Endothelial cell of umbilical vein (primary cell): Measurements from ENCODE around the gene IGSF3. TPM values are rescaled to one million over a fixed set of nuclear protein-coding genes. Genes with fewer than 3 reads are reported as not detected.

Experiments
- BruUV-seq: library from RNA; stranded (reverse); fragments of 400-500 nt; replicated peaks from 2 replicates; lab custom pipeline; 2021; lab: Mats Ljungman, UMichigan
- CTCF ChIA-PET: fragments of 300-600, 350-600 bp; sonication (Branson Sonifier 250); formaldehyde crosslinking; loops from one replicate; lab custom pipeline; 2021; ENCODE audit warnings: antibody characterized with exemption, inconsistent platforms; lab: Charles Lee
- POLR2A ChIA-PET: fragments of 300-600, 350-600 bp; sonication (Branson Sonifier 250); formaldehyde crosslinking; loops from one replicate; lab custom pipeline; 2021; ENCODE audit warnings: antibody characterized with exemption, inconsistent platforms; lab: Charles Lee
- DNase-seq: peaks from one replicate; pipeline ENCODE4 v3.0.0-alpha.2; 2011; ENCODE audit warnings: low read depth, low spot score
- FAIRE-seq: peaks from 2 replicates; lab custom pipeline; 2011; peaks lifted over from hg19 to GRCh38; lab: Jason Lieb, UNC
- H2AFZ ChIP-seq: 2 replicates; pipeline ENCODE4 v1.6.0; 2012; ENCODE audit warnings: low read depth, low read length, control low read depth, inconsistent platforms
- H3K27ac ChIP-seq: 2 replicates; pipeline ENCODE4 v1.5.1; 2011; ENCODE audit warnings: low read depth, mild to moderate bottlenecking, control low read depth, low read length, moderate library complexity; ENCODE audit not compliant: insufficient read depth
- H3K27me3 ChIP-seq, 2 experiments: 2 replicates each; pipeline versions ENCODE4 v1.6.0 to v1.6.1; 2011; ENCODE audit warnings: low read length in 2 of 2, mixed read lengths in 1 of 2; ENCODE audit not compliant: control insufficient read depth in 2 of 2, insufficient read depth in 2 of 2
- H3K36me3 ChIP-seq, 2 experiments: 2 replicates in 1 of 2; 3 replicates in 1 of 2; pipeline ENCODE4 v1.5.1; 2011; ENCODE audit warnings: low read length in 2 of 2, mild to moderate bottlenecking in 1 of 2, moderate library complexity in 1 of 2; ENCODE audit not compliant: control insufficient read depth in 2 of 2, insufficient read depth in 2 of 2; ENCODE audit errors: extremely low read depth in 1 of 2
- H3K4me1 ChIP-seq: 3 replicates; pipeline ENCODE4 v1.5.1; 2011; ENCODE audit warnings: mild to moderate bottlenecking, low read length; ENCODE audit not compliant: control insufficient read depth, insufficient read depth; ENCODE audit errors: extremely low read depth
- H3K4me2 ChIP-seq: 2 replicates; pipeline ENCODE4 v1.6.1; 2011; ENCODE audit warnings: low read length, control low read depth, mixed read lengths; ENCODE audit not compliant: insufficient read depth
- H3K4me3 ChIP-seq, 3 experiments: fragments of 200-600 bp in 1 of 3; sonication (generic), shearing (Covaris generic) in 1 of 3; replicated peaks in 1 of 3; 2 replicates each; pipeline ENCODE4 v1.5.1; 2011 to 2016; ENCODE audit warnings: control low read depth in 3 of 3, low read length in 3 of 3, mild to moderate bottlenecking in 2 of 3, inconsistent platforms in 1 of 3, low read depth in 1 of 3, moderate library complexity in 1 of 3; ENCODE audit not compliant: insufficient read depth in 1 of 3
- H3K79me2 ChIP-seq: 2 replicates; pipeline ENCODE4 v1.6.0; 2012; ENCODE audit warnings: low read length, inconsistent platforms; ENCODE audit not compliant: control insufficient read depth, insufficient read depth
- H3K9ac ChIP-seq: replicated peaks from 2 replicates; pipeline ENCODE3; 2011; ENCODE audit warnings: low read length, control low read depth; ENCODE audit not compliant: insufficient read depth; ENCODE audit errors: extremely low read depth
- H3K9me1 ChIP-seq: replicated peaks from 3 replicates; pipeline ENCODE4 v1.6.0; 2011; ENCODE audit warnings: mild to moderate bottlenecking, low read length; ENCODE audit not compliant: control insufficient read depth, insufficient read depth; ENCODE audit errors: extremely low read depth
- H3K9me3 ChIP-seq: replicated peaks from 2 replicates; pipeline ENCODE4 v1.5.1; 2012; ENCODE audit warnings: low read length, inconsistent platforms; ENCODE audit not compliant: control insufficient read depth, insufficient read depth
- H4K20me1 ChIP-seq: replicated peaks from 2 replicates; pipeline ENCODE3; 2011; ENCODE audit warnings: mild to moderate bottlenecking, low read length; ENCODE audit not compliant: control insufficient read depth, insufficient read depth; ENCODE audit errors: extremely low read depth
- EZH2 ChIP-seq: IDR thresholded peaks from 2 replicates; pipeline ENCODE4 v1.6.1; 2012; ENCODE audit warnings: borderline replicate concordance, low read depth, mild to moderate bottlenecking, moderate library complexity, low read length, inconsistent platforms; ENCODE audit not compliant: severe bottlenecking
- FOS ChIP-seq: IDR thresholded peaks from 2 replicates; pipeline ENCODE4 v1.6.1; 2011; ENCODE audit warnings: mild to moderate bottlenecking, low read length, moderate library complexity, borderline replicate concordance; ENCODE audit not compliant: insufficient read depth
- GATA2 ChIP-seq: IDR thresholded peaks from 2 replicates; pipeline ENCODE4 v1.7.0; 2011; ENCODE audit warnings: low read depth, mild to moderate bottlenecking, moderate library complexity, mixed read lengths, low read length; ENCODE audit not compliant: insufficient read length, insufficient read depth
- JUN ChIP-seq: IDR thresholded peaks from 2 replicates; pipeline ENCODE4 v1.6.1; 2011; ENCODE audit warnings: borderline replicate concordance, low read depth; ENCODE audit not compliant: insufficient read length, insufficient read depth
- MYC ChIP-seq: IDR thresholded peaks from one replicate; pipeline ENCODE4 v1.6.1; 2011; ENCODE audit warnings: mild to moderate bottlenecking, low read depth, low read length
- POLR2A ChIP-seq: IDR thresholded peaks from 2 replicates; pipeline ENCODE4 v1.6.1; 2012; ENCODE audit warnings: low read depth, mild to moderate bottlenecking, control low read depth, low read length
- POLR2AphosphoS5 ChIP-seq: IDR thresholded peaks from 2 replicates; pipeline ENCODE4 v1.6.1; 2012; ENCODE audit warnings: low read depth, mild to moderate bottlenecking, control low read depth, low read length, moderate library complexity; ENCODE audit not compliant: insufficient read depth
- dilution Hi-C: fragments of 300-500 bp; cut with MboI; formaldehyde crosslinking; loops from one replicate; pipeline ENCODE4 v1.15.0; 2019; ENCODE audit warnings: low sequenced_read_pairs; ENCODE audit not compliant: extremely low pct_ligation_motif_present
- intact Hi-C: fragments of 100-400 bp; cut with micrococcal nuclease; formaldehyde crosslinking; loops from one replicate; pipeline ENCODE4 v1.10.0; 2022
- polyA plus RNA-seq, 4 experiments: library from polyadenylated mRNA; depleted of rRNA in 3 of 4; stranded (reverse) in 3 of 4; unstranded in 1 of 4; fragments of >200 nt; gene quantifications; 2 replicates each; pipeline versions ENCODE4 v1.2.1 to v1.2.3, GENCODE V29; 2011 to 2012; ENCODE audit warnings: missing spikeins in 1 of 4
- total RNA-seq: library from RNA; stranded (reverse); gene quantifications from 2 replicates; pipeline ENCODE4 v1.2.3, GENCODE V29; 2021
- TF ChIP-seq, protein P1 (sequence below): IDR thresholded peaks from 2 replicates; pipeline ENCODE4 v1.6.1; 2011; ENCODE audit not compliant: insufficient read depth, insufficient read length
- TF ChIP-seq, protein P2 (sequence below), 2 donors: IDR thresholded peaks; 1 replicate in 1 of 2; 2 replicates in 1 of 2; pipeline ENCODE4 v1.5.1; 2011; ENCODE audit warnings: low read length in 2 of 2, mild to moderate bottlenecking in 2 of 2, moderate library complexity in 2 of 2, control low read depth in 1 of 2, inconsistent platforms in 1 of 2, low read depth in 1 of 2; ENCODE audit not compliant: insufficient read depth in 1 of 2; ENCODE audit errors: extremely low read depth in 1 of 2

IGSF3 gene
- total and polyA plus RNA-seq, 2 donors (not counting 3 experiments of a cell fraction or from before 2014, with no cell fraction given) = 0.63 to 2.2 TPM

DNA sequence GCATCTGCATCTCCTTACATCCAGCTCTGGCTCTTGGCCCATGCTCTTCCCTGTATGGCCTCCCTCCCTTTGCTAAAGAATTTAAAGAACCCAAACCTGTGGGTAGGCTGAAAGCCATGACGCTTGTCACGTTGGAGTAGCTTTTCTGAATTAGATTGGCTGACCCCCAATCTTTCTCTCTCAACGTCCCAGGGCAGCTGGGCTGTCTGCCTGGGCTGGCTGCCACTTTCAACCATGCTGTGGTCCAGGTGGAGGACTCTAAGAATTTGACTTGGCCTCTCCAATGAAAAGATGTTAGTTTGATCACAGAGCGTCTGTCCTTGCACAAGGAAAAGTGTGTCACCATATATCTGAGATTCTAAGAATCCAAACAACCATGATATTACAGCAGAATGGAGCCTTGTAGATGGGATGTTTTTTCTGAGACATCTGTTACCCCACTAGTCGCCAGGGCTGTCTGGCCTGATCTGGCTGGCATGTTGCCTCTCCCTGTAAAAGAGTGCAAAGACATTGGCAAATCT, 6.5 kb upstream of the IGSF3 start:
- no peak overlapping the region for H2AFZ ChIP-seq
- no peaks in the 10 kb centered on the region for H3K4me1 ChIP-seq
- ChIA-PET POLR2A (no interaction called here), CTCF (interaction anchor here (1.0 to 4.6 kb wide), 2 partner anchors 99 to 535 kb away, joined by 4 to 41 read pairs; no protein-coding TSS in a partner anchor)
- FAIRE-seq (no peak), DNase-seq (no peak)
- H3K36me3 ChIP-seq = no peaks in the 10 kb centered on the region
- intact Hi-C loops (no loop called here), dilution Hi-C loops (no loop called here)
- TF ChIP-seq, protein P1, sequence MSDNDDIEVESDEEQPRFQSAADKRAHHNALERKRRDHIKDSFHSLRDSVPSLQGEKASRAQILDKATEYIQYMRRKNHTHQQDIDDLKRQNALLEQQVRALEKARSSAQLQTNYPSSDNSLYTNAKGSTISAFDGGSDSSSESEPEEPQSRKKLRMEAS = no peak
- TF ChIP-seq POLR2AphosphoS5 (no peak), EZH2 (no peak), FOS (no peak), JUN (no peak), MYC (no peak), GATA2 (no peak), POLR2A (no peak)
- TF ChIP-seq, protein P2, sequence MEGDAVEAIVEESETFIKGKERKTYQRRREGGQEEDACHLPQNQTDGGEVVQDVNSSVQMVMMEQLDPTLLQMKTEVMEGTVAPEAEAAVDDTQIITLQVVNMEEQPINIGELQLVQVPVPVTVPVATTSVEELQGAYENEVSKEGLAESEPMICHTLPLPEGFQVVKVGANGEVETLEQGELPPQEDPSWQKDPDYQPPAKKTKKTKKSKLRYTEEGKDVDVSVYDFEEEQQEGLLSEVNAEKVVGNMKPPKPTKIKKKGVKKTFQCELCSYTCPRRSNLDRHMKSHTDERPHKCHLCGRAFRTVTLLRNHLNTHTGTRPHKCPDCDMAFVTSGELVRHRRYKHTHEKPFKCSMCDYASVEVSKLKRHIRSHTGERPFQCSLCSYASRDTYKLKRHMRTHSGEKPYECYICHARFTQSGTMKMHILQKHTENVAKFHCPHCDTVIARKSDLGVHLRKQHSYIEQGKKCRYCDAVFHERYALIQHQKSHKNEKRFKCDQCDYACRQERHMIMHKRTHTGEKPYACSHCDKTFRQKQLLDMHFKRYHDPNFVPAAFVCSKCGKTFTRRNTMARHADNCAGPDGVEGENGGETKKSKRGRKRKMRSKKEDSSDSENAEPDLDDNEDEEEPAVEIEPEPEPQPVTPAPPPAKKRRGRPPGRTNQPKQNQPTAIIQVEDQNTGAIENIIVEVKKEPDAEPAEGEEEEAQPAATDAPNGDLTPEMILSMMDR (IDR thresholded peaks at IDR 0.05; ENCODE audit: extremely low read depth in 1 of 2, insufficient read depth in 1 of 2, low read depth in 1 of 2, low read length in 2 of 2) = no peak
- H3K27ac ChIP-seq = no peak overlapping the region
- H4K20me1 ChIP-seq = no peaks in the 10 kb centered on the region
- BruUV-seq = no TSS peak
- H3K9me1 ChIP-seq = no peaks in the 10 kb centered on the region
- H3K9me3 ChIP-seq = no peaks in the 10 kb centered on the region
- H3K27me3 ChIP-seq = peaks cover 0 to 7% of the 10 kb centered on the region in 2 experiments
- H3K4me2 ChIP-seq = no peak overlapping the region
- H3K79me2 ChIP-seq = no peaks in the 10 kb centered on the region
- no peak overlapping the region for H3K4me3 ChIP-seq
- H3K9ac ChIP-seq = no peak overlapping the region
